ENCODE results near the gene SHISA9. TPM values are rescaled to one million over a fixed set of nuclear protein-coding genes. Genes with fewer than 3 reads are reported as not detected.

SHISA9 gene
- total and polyA plus RNA-seq, 2 donors from 2014 or later = 0.95 to 2.8 TPM

GRCh38 chr16:13270602-13271001 is 369.2 kb downstream of the SHISA9 start:
- DNase-seq = no peak
- H3K27ac ChIP-seq (ENCODE audit: low read depth in 2 of 2, low read length in 2 of 2) = no peak overlapping the region

DNA sequence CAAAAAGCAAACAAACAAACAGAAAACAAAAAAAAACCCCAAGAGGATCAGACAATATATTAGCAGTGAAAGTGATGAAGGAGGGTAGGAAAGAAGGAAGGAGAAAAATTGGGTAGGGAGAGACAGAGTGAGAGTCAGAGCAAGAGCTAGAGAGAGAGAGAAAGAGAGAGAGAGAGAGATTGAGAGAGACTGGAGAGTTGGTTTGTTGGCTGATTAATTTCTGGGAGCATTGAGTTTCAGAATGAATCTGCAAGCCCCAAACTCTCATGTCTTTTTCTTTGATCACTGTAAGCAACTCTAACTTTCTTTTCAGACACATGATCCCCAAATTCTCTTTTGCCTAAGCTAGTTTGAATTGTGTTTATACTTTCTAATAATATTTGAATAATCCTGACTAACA is 388.1 kb downstream of the SHISA9 start:
- Histone ChIP-seq H3K4me1 (ENCODE audit: control insufficient read depth in 2 of 3, insufficient read depth in 2 of 3, low read depth in 1 of 3, low read length in 3 of 3) (no peaks in the 10 kb centered on the region), H3K9me3 (ENCODE audit: control insufficient read depth in 2 of 3, insufficient read depth in 1 of 3, low read length in 3 of 3) (no peaks in the 10 kb centered on the region), H3K27me3 (ENCODE audit: control insufficient read depth, insufficient read depth, low read length) (no peaks in the 10 kb centered on the region), H3K9ac (ENCODE audit: low read length in 3 of 3) (no peak overlapping the region), H3K4me3 (ENCODE audit: low read length in 3 of 3) (no peak overlapping the region), H3K36me3 (ENCODE audit: control insufficient read depth in 2 of 3, insufficient read depth in 3 of 3, low read length in 3 of 3) (no peaks in the 10 kb centered on the region), H3K27ac (ENCODE audit: low read depth in 2 of 2, low read length in 2 of 2) (no peak overlapping the region)
- intact Hi-C loops (cut with DNase I) = no loop called here
- DNase-seq (no peak), FAIRE-seq (no peak)
- TF ChIP-seq, protein P1, sequence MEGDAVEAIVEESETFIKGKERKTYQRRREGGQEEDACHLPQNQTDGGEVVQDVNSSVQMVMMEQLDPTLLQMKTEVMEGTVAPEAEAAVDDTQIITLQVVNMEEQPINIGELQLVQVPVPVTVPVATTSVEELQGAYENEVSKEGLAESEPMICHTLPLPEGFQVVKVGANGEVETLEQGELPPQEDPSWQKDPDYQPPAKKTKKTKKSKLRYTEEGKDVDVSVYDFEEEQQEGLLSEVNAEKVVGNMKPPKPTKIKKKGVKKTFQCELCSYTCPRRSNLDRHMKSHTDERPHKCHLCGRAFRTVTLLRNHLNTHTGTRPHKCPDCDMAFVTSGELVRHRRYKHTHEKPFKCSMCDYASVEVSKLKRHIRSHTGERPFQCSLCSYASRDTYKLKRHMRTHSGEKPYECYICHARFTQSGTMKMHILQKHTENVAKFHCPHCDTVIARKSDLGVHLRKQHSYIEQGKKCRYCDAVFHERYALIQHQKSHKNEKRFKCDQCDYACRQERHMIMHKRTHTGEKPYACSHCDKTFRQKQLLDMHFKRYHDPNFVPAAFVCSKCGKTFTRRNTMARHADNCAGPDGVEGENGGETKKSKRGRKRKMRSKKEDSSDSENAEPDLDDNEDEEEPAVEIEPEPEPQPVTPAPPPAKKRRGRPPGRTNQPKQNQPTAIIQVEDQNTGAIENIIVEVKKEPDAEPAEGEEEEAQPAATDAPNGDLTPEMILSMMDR (IDR thresholded peaks at IDR 0.05; ENCODE audit: borderline replicate concordance, extremely low read depth, insufficient read depth) = no peak

More at GRCh38 chr16:13270602-13271001, 369.2 kb downstream of the SHISA9 start:
- Histone ChIP-seq H3K9me3 (ENCODE audit: control insufficient read depth in 2 of 3, insufficient read depth in 1 of 3, low read length in 3 of 3) (no peaks in the 10 kb centered on the region), H3K4me1 (ENCODE audit: control insufficient read depth in 2 of 3, insufficient read depth in 2 of 3, low read depth in 1 of 3, low read length in 3 of 3) (no peaks in the 10 kb centered on the region), H3K4me3 (ENCODE audit: low read length in 3 of 3) (no peak overlapping the region), H3K36me3 (ENCODE audit: control insufficient read depth in 2 of 3, insufficient read depth in 3 of 3, low read length in 3 of 3) (no peaks in the 10 kb centered on the region), H3K27me3 (ENCODE audit: control insufficient read depth, insufficient read depth, low read length) (no peaks in the 10 kb centered on the region), H3K9ac (ENCODE audit: low read length in 3 of 3) (no peak overlapping the region)
- no peak for FAIRE-seq
- TF ChIP-seq, protein P1 (IDR thresholded peaks at IDR 0.05; ENCODE audit: borderline replicate concordance, extremely low read depth, insufficient read depth) = no peak
- intact Hi-C loops (cut with DNase I) = no loop called here

Other genes with a start within 250 kb of the SHISA9 start
- 41.1 TPM for gene CPPED1, start 97.7 kb upstream of the SHISA9 start, total RNA-seq
- 29.7 TPM for gene CPPED1, start 97.7 kb upstream of the SHISA9 start, polyA plus RNA-seq (ENCODE audit: insufficient read depth, low read depth, low replicate concordance)

Measured in kidney (tissue), 14 donors.